ENCODE measurements around the gene VAV2.

DNA sequence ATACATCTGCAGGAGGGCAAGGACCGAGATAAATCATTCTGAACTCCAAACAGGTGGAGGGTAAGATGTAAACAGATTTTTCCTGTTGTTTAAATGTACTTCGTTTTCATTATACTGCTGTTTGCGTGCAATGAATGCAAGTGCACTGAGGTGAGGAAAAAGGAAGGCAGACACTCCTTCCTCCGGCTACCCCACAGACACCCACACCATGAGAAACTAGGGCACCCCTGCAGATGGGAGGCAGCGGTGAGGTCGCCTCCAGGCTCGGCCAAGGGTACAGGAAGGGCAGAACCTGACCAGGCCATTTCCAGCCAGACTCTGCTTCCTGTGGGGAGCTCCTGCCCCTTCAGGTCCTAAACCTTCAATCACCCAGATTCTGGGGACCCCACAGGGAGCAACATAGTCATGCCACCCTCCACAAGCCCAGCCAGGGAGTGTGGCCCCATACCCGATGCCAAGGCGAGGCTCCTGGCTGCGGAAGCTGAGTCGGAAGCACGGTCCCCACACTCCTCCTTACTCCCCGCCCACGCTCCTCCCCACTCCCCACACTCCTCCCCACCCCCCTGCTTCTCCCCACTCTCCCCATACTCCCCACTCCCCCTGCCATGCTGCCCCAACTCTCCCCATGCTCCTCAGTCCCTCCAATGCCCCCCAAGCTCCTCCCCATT is 37.1 kb downstream of the VAV2 start:
- TF ChIP-seq CTCF (IDR thresholded peaks at IDR 0.05) (no peak), POLR2A (IDR thresholded peaks at IDR 0.05) (no peak)

Data from tibial nerve (tissue), 3 donors.